Stimulated activated CD4-positive, alpha-beta T cell treated with anti-CD3 and anti-CD28 coated beads, Interleukin-1b, Interleukin-23, amount 100 ng/mL, for 24 hours (primary cell): ENCODE results near the gene USP6NL.
A peak's percentile ranks its signal among the peaks of the same experiment; 100 is the strongest.

Source experiments
- DNase-seq, 4 experiments: peaks; one replicate each; pipeline ENCODE4 v3.0.0-alpha.2; 2020; ENCODE audit warnings: low read depth in 4 of 4, low spot score in 1 of 4

The USP6NL gene

DNA sequence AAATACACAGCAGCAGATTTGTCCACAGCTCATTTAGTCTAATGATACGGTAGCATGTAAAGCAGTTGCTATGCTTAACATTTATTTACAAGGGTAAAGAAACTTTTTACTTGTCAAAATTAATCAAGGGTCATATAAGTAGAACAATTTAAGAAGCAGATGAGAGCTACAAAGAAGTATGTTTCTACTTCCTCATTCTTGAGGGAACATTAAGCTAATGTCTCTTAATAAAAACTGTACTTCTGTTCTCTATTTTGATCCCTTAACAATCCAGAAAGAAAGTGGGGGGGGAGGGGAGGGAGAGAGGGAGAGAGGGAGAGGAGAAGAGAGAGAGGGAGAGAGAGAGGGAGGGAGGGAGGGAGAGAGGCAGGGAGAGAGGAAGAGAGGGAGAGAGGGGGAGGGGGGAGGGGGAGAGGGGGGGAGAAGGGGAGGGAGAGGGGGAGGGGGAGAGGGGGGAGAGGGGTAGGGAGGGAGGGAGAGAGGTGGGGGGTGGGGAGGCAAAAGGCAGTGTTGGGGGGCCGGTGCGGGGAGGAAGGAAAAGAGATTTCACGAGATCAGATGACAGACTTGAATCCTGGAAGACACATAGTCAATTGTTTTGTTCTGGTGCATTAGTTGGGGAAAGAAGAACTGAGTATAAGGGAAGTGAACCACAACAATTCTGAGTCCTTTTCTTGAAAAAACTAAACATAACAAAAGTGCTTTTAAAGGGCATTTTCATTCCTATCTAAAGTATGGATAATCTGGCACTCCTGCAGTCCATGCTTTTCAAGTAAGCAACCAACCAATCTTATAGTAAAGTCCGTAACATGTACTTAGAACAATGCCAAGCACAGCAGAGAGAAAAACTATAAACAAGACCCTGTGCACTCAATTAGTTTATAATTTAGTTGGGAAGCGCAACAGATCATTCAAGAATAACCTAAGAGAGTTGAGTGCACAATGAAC, 128.0 kb downstream of the USP6NL start:
- no peak for DNase-seq

DNA sequence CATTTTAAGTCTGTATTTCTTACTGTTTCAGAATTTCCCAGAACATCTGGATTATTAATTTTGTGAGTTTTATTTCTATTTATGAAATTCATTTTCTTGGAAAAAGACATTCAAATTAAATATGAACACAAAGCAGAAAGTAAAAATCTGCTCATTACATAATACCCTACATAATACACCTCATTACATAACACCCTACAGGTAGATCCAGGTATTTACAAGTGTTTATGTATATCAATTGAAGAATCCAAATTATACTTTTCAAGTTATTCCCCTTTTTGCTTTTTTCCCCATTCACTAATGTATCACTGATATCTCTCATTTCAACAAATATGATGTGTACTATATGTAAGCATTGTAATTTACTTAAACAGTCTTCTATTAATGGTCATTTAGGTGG, 129.1 kb downstream of the USP6NL start:
- no peak for DNase-seq

GRCh38 chr10:11480687-11481086, 130.8 kb downstream of the USP6NL start:
- DNase-seq: no peak

DNA sequence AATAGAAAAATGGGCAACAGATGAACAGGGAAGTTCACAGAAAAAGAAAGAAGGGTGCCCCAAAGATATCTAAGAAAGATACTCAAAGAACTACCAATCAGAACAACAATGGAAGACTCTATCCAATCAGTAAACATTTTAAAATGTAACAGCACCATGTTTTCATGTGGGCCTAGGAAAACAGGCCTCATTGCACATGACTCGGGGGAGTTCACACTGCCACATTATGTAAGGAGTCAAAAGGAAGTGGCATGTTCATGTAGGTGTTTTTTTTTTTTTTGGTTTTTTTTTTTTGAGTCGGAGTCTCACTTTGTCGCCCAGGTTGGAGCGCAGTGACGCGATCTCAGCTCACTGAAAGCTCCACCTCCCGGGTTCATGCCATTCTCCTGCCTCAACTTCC, 132.2 kb downstream of the USP6NL start:
- DNase-seq: no peak

- no peak for DNase-seq
Observed at GRCh38 chr10:11478807-11479206, 132.6 kb downstream of the USP6NL start.

DNA sequence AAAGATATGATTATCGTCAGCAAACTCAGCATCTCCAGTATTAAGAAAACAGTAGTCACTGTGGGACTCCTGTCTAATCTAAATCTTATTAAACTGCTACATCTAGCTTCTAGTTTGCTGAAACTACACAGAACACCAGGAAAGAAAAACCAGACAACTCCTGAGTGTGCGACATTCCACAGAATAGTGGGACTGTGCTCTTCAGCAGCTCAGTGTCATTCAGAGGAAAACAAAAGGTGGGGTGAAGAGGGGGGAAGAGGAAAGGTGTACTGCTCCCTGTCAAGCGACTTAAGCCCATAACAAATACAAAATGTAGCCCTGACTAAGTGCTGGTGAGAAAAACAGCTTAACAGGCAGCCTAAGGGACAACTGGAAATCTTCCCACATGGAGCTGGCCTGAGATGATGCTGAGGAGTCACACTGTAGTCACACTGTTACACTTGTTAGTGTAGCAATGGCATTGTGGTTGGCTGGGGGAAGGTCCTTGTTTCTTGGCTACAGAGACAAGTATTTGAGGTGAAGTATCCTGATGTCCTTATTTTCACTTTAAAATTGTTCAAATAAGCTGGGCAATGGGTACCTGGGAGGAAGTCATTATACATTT, 135.5 kb downstream of the USP6NL start:
- no peak for DNase-seq

DNA sequence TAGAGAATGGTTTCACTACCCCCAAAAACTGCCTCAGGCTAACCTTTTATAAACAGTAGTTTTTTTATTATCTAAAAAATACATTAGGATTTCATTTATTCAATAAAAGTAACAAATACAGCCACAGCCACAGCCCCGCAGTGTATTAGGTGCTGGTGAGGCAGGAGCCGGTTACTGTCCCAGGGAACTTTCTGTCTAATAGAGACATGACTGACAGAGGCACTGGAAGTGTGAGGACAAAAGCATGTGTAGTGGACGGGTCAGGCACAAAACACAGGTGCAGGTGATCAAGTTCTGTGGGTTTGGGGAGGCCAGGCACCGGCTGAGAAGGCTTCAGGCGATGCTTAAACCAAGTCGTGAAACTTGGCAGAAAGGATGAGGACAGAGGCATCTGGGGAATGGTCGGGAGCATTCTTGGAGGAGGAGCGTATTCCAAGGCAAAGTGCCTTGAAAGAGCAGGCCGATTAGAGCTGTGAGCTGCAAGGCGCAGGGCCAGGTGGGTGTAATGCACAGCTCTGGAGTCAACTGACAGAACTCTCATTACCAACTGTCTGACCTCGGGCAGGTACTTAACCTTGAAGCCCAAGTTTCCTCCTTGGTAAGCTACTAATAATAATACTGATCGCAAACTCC, 138.2 kb downstream of the USP6NL start:
- no peak for DNase-seq

GRCh38 chr10:11472158-11472753, 139.2 kb downstream of the USP6NL start:
- DNase-seq: peak; percentile 45 to 67 (median 60)

GRCh38 chr10:11469575-11470391, 141.7 kb downstream of the USP6NL start:
- no peak for DNase-seq

GRCh38 chr10:11468126-11468742, 143.2 kb downstream of the USP6NL start:
- DNase-seq: no peak

DNA sequence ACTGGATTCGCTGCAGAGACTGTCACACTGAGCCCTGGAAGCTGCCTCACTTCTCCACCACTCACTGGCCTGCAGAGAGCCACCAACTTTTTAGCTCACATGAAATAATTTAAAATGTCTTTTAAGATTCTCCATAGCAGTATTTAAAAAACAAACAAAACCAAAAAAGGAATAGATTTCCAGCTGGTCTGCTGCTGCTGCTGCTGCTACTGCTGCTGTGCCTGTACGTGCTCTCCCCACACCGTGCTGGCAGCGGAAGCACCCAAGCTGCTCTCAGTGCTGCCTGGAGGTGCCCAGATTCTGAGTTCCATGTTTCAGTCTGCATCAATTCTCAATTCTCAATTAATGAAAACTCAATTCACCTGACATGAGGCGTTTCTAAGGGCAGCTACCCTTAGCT, 146.0 kb downstream of the USP6NL start:
- DNase-seq: no peak

- no peak for DNase-seq
Observed at GRCh38 chr10:11463111-11463510, 148.3 kb downstream of the USP6NL start.

- DNase-seq: no peak
Observed at GRCh38 chr10:11462071-11462470, 149.4 kb downstream of the USP6NL start.

- DNase-seq: no peak
Observed at GRCh38 chr10:11457336-11457735, 154.1 kb downstream of the USP6NL start.

GRCh38 chr10:11454958-11455566, 156.4 kb downstream of the USP6NL start:
- no peak for DNase-seq

GRCh38 chr10:11454160-11454559, 157.3 kb downstream of the USP6NL start:
- DNase-seq: no peak

GRCh38 chr10:11451640-11452260, 159.7 kb downstream of the USP6NL start:
- no peak for DNase-seq

DNA sequence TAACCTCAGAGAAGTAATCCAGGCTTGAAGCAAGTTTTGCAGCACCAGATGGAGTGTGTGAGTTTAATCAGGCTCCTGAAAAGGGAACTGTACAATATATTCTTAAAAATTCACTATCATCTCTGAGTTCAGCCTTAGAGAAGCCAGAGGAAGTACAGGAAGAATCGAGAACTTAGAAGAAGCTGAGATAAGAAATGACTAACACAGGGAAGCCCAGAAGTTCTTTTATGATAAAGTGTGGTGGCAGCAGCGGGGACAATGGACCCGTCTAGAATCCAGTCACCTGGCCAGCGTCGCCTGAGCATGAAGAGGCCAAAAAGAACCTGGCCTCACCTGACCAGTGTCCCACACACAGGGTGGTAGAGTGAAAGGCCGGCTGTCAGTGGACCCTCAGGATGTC, 161.0 kb downstream of the USP6NL start:
- DNase-seq: no peak

DNA sequence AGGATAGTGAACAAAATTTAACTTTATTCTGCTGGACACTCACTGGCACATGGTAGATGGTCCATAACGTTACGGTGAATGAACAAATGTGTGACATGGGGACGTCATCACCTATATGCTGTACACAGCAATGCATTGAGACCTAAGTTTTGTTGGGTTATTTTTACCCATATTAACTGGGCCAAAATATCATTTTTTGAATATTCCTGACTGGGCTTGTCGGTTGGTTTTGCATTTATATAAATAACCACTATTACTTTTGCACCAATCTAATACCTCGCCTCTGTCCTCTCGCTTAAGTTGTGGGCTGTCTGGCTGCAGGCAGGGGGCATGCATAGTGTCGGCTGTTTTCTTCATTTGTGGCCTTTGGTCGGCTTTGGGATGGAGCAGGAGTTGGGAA, 161.7 kb downstream of the USP6NL start:
- DNase-seq: no peak
